ENCODE data around the gene UNC80. TPM values are rescaled to one million over a fixed set of nuclear protein-coding genes. Genes with fewer than 3 reads are reported as not detected.

The UNC80 gene
- polyA plus RNA-seq, 1 donor (not counting 4 experiments of a cell fraction or from before 2014, with no cell fraction given), result 0.13 TPM

GRCh38 chr2:209946539-209946938 is 174.9 kb downstream of the UNC80 start:
- FAIRE-seq, result no peak
- Histone ChIP-seq H3K4me1 (ENCODE audit: control insufficient read depth, extremely low read depth, insufficient read depth, low read length) (peaks cover 12% of the 10 kb centered on the region), H4K20me1 (ENCODE audit: control insufficient read depth, extremely low read depth, insufficient read depth, low read length) (no peaks in the 10 kb centered on the region), H3K9me3 (ENCODE audit: control insufficient read depth, low read depth, low read length) (no peaks in the 10 kb centered on the region), H3K27me3 (ENCODE audit: control insufficient read depth, extremely low read depth, insufficient read depth, low read length) (no peaks in the 10 kb centered on the region), H3K4me3 (ENCODE audit: control insufficient read depth in 2 of 3, extremely low read depth in 1 of 3, insufficient read depth in 2 of 3, low read depth in 1 of 3, low read length in 3 of 3) (no peak overlapping the region), H3K27ac (ENCODE audit: control insufficient read depth, insufficient read depth, low read length) (no peak overlapping the region), H2AFZ (ENCODE audit: control insufficient read depth, low read length) (no peak overlapping the region), H3K79me2 (ENCODE audit: control insufficient read depth, insufficient read depth, low read length) (no peaks in the 10 kb centered on the region), H3K4me2 (ENCODE audit: control insufficient read depth, extremely low read depth, insufficient read depth, low read depth, low read length) (no peak overlapping the region), H3K36me3 (ENCODE audit: control insufficient read depth in 2 of 2, extremely low read depth in 1 of 2, insufficient read depth in 2 of 2, low read length in 2 of 2) (no peaks in the 10 kb centered on the region), H3K9me1 (ENCODE audit: control insufficient read depth, extremely low read depth, insufficient read depth, low read length) (no peaks in the 10 kb centered on the region), H3K9ac (ENCODE audit: control insufficient read depth, extremely low read depth, insufficient read depth, low read length) (no peak overlapping the region)
- TF ChIP-seq, protein P1, sequence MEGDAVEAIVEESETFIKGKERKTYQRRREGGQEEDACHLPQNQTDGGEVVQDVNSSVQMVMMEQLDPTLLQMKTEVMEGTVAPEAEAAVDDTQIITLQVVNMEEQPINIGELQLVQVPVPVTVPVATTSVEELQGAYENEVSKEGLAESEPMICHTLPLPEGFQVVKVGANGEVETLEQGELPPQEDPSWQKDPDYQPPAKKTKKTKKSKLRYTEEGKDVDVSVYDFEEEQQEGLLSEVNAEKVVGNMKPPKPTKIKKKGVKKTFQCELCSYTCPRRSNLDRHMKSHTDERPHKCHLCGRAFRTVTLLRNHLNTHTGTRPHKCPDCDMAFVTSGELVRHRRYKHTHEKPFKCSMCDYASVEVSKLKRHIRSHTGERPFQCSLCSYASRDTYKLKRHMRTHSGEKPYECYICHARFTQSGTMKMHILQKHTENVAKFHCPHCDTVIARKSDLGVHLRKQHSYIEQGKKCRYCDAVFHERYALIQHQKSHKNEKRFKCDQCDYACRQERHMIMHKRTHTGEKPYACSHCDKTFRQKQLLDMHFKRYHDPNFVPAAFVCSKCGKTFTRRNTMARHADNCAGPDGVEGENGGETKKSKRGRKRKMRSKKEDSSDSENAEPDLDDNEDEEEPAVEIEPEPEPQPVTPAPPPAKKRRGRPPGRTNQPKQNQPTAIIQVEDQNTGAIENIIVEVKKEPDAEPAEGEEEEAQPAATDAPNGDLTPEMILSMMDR (optimal IDR thresholded peaks at IDR 0.05 in 1 of 3, IDR thresholded peaks at IDR 0.05 in 1 of 3, conservative IDR thresholded peaks at IDR 0.05 in 1 of 3; ENCODE audit: extremely low read depth in 1 of 3, insufficient read depth in 2 of 3, low read length in 3 of 3), result no peak
- no peak for TF ChIP-seq EZH2 (IDR thresholded peaks at IDR 0.05; ENCODE audit: low read length)
- DNase-seq (ENCODE audit: low read depth, low spot score), result no peak
- dilution Hi-C loops (cut with MboI; ENCODE audit: extremely low pct_ligation_motif_present, low sequenced_read_pairs), result no loop called here

GRCh38 chr2:209956271-209956670 is 184.6 kb downstream of the UNC80 start:
- dilution Hi-C loops (cut with MboI; ENCODE audit: extremely low pct_ligation_motif_present, low sequenced_read_pairs), result no loop called here
- H3K9me1 ChIP-seq (ENCODE audit: control insufficient read depth, extremely low read depth, insufficient read depth, low read length), result no peaks in the 10 kb centered on the region
- no peak overlapping the region for H3K4me3 ChIP-seq (ENCODE audit: control insufficient read depth in 2 of 3, extremely low read depth in 1 of 3, insufficient read depth in 2 of 3, low read depth in 1 of 3, low read length in 3 of 3)
- no peaks in the 10 kb centered on the region for H4K20me1 ChIP-seq (ENCODE audit: control insufficient read depth, extremely low read depth, insufficient read depth, low read length)
- H2AFZ ChIP-seq (ENCODE audit: control insufficient read depth, low read length), result no peak overlapping the region
- TF ChIP-seq EZH2 (IDR thresholded peaks at IDR 0.05; ENCODE audit: low read length), result no peak
- TF ChIP-seq, protein P1 (optimal IDR thresholded peaks at IDR 0.05 in 1 of 3, IDR thresholded peaks at IDR 0.05 in 1 of 3, conservative IDR thresholded peaks at IDR 0.05 in 1 of 3; ENCODE audit: extremely low read depth in 1 of 3, insufficient read depth in 2 of 3, low read length in 3 of 3), result no peak
- no peak for DNase-seq (ENCODE audit: low read depth, low spot score)
- H3K27me3 ChIP-seq (ENCODE audit: control insufficient read depth, extremely low read depth, insufficient read depth, low read length), result no peaks in the 10 kb centered on the region
- H3K36me3 ChIP-seq (ENCODE audit: control insufficient read depth in 2 of 2, extremely low read depth in 1 of 2, insufficient read depth in 2 of 2, low read length in 2 of 2), result no peaks in the 10 kb centered on the region
- no peaks in the 10 kb centered on the region for H3K4me1 ChIP-seq (ENCODE audit: control insufficient read depth, extremely low read depth, insufficient read depth, low read length)
- no peaks in the 10 kb centered on the region for H3K9me3 ChIP-seq (ENCODE audit: control insufficient read depth, low read depth, low read length)
- H3K79me2 ChIP-seq (ENCODE audit: control insufficient read depth, insufficient read depth, low read length), result no peaks in the 10 kb centered on the region
- H3K4me2 ChIP-seq (ENCODE audit: control insufficient read depth, extremely low read depth, insufficient read depth, low read depth, low read length), result no peak overlapping the region
- no peak overlapping the region for H3K27ac ChIP-seq (ENCODE audit: control insufficient read depth, insufficient read depth, low read length)
- H3K9ac ChIP-seq (ENCODE audit: control insufficient read depth, extremely low read depth, insufficient read depth, low read length), result no peak overlapping the region
- FAIRE-seq, result no peak

Measured in keratinocyte (primary cell).